ENCODE measurements around the gene MROH2B.
"Not testable (repeated sequence)": the region's sequence is repeated elsewhere in the genome, so short reads cannot be mapped to it uniquely, and the experiment has no call there.

MROH2B gene

DNA sequence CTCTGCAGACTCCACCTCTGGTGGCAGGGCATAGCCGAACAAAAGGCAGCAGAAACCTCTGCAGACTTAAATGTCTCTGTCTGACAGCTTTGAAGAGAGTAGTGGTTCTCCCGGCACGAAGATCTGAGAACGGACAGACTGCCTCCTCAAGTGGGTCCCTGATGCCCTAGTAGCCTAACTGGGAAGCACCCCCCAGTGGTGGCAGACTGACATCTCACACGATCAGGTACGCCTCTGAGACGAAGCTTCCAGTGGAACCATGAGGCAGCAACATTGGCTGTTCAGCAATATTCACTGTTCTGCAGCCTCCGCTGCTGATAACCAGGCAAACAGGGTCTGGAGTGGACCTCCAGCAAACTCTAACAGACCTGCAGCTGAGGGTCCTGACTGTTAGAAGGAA lies 48.5 kb downstream of the MROH2B start:
- not testable (repeated sequence) for DNase-seq (ENCODE audit: low read depth)

DNA sequence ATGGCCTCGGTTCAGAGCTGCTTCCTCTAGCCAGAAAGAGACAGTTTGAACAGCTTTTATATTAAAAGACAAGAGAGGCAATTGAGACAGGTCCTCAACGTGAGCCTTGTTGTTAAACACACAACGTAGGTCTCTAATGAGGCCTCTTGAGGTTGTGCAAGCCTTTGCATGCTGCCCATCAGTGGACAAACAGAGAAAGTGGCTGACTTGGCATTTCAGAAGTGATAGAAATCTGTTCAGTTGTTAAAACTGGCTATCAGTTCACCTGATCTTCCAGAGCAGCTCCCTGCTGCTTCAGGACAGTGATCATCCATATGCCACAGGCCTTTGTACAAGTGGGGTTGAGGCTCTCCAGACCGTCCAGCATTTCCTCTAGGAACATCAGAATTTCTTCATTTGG lies 58.8 kb downstream of the MROH2B start:
- no peak for DNase-seq (ENCODE audit: low read depth)

DNA sequence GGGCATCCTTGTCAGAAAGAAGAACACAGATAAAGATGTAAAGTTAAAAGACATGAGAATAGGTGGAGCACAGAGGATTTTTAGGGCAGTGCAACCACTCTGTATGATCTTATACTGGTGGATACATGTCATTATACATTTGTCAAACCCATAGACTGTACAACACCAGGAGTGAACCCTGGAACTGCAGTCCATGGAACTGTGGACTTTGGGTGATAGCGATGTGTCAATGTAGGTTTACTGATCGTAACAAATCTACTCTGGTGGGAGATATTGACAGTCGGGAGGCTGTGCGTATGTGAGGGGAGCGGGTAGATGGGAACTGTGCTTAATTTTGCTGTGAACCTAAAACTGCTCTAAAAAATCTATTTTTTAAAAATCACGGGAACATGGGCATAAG lies 60.6 kb downstream of the MROH2B start:
- DNase-seq (ENCODE audit: low read depth) = no peak

DNA sequence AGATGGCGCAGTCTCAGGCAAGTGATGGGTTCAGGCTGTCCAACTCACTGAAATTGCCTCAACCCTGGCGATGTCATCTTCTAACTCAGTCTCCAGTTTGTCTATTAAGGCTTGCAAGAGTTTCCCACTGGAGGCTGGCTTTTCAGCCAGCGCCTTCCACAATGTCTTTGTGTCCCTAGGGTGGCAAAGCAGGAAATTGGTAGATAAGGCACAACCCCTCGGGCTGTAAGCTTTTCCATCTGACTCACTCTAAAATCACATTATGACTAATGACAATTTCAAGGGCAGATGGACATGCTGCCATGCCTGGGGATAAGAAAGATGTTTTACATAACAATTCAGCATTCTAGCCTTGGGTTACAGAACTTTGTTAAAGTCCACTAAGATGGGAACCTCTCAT lies 61.9 kb downstream of the MROH2B start:
- DNase-seq (ENCODE audit: low read depth) = no peak

DNA sequence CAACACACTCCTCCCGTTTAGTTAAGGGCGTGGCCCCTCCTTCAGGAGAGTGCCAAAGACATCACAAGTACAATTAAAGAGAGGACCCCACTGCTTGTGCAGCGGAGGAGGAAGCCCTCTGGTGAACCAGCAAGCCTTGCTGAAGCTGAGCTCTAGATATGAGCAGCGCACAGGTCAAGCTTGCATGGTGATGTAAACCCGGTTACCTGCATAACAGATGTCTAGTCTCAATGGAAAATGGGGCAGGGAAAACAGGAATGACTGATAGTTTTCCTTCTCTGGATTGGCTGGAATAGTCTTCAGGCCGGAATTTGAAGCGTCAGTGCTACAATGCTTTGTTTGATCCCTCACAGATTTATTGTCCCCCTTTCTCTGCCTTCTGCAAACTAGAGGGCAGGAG lies 66.2 kb downstream of the MROH2B start:
- no peak for DNase-seq (ENCODE audit: low read depth)

DNA sequence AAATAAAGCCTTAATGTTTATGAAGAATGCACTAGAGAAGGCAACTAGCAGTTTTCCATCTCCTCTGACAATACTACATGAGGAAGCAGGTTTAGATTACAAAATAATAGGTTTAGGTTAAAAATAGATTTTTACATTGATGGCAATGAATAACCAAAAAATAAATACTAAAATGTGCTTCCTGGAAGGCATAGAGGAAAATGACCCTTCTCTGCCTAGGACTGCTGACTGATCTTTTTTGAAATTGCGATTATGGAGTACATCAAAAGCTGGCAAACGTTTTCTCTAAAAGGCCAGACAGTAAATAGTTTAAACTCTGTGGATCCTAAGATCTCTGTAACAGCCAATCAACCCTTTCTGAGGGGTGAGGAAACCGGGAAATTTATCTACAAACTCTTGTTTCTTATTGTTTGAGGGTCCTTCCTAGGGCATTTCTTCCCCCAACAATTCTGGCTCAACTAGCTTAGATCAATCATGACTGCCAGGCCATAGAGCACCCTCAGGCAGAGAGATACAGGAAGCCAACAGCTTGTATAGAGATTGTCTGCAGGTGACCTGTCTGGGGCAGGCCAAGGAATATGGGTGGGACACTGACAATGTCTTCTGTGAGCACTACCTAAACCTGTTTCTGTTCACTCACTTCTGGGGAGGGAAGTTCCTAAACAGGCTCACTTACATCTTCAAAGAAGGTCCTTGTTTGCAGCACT lies 67.3 kb downstream of the MROH2B start:
- no peak for DNase-seq (ENCODE audit: low read depth)

DNA sequence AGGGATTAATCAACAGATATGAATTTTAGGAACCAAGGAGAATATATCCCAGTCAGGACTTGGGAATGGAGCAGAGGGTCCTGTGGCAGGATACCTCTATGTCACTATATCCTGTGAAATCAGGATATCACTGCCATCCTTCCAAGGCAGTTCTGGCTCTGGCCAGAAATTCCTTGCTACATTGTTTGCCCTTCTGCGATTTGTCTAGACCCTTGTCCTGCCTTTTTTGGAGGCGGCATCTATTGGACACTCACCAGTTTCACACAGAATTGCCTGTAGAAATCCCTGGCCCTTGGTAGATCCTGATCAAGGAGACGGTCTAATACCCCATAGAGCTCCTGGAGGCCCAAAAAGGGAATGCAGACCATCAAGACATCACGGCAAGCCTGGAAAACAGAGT lies 71.2 kb downstream of the MROH2B start:
- no peak for DNase-seq (ENCODE audit: low read depth)

DNA sequence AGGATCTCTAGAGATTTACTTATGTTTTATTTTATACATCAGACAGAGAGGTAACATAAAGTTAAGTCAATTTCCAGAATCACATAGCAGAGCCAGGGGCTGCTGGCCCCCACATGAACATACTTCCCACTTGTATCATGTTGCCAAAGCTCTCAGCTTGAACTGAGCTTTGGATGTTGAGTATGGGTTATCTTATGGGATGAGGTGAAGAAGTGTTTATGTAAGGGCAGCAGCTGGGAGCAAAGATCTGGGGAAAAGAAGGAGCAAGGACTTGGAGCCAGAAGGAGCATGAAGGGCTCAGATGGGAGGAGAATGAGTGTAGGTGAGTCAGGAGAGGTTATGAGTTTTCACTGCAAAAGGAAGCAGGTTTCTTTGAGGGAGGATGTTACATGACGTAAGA lies 72.0 kb downstream of the MROH2B start:
- DNase-seq (ENCODE audit: low read depth) = no peak

DNA sequence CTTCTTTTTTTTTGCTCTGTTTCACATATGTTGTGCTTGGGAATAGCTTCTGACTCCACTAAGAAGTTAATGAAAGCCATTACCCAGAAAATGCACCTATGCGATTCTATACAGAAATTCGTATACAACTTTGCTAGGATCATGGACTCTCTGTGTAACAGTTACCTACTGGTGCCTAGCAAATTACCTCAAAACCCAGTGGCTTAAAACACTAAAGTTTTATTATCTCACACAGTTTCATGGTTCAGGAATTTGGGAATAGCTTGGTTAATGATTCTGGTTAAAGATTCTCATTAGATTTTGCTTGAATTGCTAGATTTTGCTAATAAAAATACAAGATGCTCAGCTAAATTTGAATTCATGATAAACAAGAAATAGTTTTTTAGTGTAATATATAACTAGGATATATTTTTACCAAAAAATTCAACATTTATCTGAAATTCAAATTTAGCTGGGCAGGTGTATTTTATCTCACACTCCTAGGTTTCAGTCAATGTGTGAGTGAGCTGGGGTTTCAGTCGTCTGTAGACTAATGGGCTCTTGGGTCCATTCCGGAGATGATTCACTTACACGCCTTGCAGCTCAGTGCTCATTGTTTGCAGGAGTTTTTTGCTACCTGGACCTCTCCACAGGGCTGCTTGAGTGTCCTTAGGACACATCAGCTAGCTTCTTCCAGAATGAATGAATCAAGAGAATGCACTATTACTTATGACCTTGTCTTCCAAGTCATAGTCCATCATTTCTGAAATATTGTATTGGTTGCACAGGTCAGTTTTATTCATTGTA lies 75.1 kb downstream of the MROH2B start:
- no peak for DNase-seq (ENCODE audit: low read depth)

DNA sequence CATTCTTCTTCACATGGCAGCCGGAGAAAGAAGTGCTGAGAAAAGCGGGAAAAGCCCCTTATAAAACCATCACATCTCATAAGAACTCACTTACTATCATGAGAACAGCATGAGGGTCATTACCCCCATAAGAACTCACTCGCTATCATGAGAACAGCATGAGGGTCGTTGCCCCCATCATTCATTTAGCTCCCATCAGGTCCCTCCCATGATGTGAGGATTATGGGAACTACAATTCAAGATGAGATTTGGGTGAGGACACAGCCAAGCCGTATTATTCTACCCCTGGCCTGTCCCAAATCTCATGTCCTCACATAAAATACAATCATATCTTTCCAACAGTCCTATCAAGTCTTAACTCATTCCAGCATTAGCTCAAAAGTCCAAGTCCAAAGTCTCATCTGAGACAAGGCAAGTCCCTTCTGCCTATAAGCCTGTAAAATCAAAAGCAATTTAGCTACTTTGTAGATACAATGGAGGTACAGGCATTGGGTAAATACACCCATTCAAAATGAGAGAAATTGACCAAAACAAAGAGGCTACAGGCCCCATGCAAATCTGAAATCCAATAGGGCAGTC lies 79.1 kb downstream of the MROH2B start:
- no peak for DNase-seq (ENCODE audit: low read depth)

DNA sequence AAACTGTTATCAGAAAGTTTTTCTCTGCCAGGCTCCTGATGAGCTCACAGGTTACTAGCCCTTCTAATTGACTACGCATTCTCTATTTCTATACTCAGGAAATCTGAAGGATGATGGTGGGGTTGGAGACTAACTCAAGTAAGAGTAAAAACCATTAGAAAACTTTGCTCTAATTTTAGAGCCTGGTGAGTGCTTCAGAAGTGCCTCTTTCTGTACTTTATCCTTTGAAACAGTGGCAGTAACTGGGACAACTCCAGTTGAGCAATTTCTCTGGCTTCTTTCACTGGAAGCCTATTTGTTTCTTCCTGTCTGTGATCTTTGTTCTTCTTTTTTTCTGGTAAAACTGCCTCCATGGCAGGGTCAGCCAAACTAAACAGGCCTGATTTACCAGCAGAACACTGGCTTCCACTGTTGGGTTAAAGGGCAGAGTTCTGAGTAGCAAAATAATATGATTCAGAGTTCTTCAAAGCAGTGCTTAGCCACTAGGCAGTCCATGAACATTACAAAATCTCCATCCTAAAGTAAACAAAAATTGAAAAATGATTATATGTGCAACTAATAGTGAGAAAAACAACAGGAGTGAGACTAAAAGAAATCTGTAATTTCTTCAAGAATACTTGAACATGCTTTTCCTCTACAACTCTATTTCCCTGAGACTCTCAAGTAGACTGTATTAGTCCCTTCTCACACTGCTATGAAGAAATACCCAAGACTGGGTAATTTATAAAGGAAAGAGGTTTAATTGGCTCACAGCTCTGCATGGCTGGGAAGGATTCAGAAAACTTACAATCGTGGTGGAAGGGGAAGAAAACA lies 79.8 kb downstream of the MROH2B start:
- DNase-seq (ENCODE audit: low read depth) = no peak

DNA sequence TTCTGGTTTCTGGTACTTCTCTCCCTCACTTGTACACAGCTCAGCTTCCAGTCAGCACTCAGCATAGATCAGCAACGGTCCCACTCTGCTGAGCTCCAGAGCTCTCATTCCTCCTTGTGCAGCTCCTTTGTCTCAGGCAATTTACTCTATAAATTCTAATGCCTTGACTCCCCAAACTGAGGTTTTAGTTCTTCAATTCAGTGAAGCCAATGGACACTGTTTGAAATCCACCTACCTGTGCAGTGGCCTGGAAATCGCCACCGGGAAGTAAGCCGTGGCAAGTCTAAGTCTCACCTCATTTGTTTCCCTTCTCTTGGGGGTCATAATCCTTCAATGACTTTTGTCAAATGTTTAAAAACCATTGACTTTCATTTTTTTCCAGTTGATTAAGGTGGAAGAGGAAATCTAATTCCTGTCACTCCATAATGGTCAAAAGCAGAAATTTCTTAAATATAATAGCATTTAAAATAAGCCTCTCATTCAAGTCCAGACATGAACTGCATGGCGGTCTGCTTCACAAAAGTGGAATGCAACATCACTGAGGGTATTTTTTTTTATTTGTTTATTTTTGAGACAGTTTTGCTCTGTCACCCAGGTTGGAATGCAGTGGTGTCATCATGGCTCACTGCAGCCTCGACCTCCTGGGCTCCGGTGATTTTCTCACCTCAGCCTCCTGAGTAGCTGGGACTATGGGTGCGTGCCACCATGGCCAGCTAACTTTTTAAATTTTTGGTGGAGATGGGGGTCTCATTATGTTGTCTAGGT lies 82.2 kb downstream of the MROH2B start:
- DNase-seq (ENCODE audit: low read depth) = no peak

DNA sequence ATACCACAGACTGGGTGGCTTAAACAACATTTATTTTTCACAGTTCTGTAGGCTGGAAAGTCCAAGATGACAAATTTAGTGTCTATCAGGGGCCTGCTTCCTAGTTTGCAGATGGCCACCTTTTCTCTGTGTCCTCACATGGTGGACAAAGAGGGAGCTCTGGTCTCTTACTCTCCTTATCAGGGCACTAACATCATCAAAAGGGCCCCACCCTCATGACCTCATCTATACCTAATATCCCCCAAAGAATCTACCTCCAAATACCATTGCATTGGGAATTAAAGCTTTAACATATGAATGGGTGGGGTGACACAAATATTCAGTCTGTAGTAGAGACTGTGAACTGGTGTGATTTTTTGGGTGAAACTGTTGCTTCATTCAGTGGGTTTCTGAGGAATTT lies 83.8 kb downstream of the MROH2B start:
- DNase-seq (ENCODE audit: low read depth) = no peak

DNA sequence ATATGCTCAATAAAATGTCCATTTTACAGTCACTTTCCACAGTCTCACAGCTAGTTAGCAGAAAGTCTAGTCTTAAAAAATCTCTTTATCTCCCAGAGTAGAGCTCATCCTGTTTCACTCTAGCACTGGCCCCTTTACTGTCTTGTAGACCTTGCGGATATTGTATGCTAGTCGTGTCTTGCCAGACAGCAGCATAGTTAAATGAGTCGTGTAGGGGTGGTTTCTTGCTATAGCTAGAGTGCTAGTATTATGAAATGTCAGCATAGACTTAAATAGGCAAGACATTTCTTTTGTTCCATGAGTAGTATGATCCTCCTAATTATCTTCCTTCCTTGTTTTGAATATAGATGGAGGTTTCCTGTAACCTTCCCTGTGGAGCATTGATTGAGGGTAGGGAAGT lies 84.5 kb downstream of the MROH2B start:
- no peak for DNase-seq (ENCODE audit: low read depth)

DNA sequence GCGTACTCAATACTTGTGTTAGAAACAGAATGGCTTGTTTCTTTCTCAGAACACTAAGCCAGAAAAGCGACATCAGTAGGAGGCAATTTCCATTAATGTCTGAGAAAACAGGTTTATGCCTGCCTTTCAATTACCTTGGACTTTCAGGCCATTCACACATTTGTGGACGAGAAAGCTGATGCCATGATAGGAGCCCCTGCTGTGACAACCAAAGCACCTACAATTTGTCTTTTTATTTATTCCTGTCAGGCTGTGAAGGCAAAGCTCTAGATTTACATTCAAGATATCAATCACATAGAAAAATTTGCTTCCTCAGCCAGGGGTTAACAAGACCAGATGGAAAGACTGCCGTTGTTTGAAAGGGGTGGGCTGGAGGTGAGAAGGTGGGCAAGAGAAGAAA lies 85.6 kb downstream of the MROH2B start:
- DNase-seq (ENCODE audit: low read depth) = no peak

DNA sequence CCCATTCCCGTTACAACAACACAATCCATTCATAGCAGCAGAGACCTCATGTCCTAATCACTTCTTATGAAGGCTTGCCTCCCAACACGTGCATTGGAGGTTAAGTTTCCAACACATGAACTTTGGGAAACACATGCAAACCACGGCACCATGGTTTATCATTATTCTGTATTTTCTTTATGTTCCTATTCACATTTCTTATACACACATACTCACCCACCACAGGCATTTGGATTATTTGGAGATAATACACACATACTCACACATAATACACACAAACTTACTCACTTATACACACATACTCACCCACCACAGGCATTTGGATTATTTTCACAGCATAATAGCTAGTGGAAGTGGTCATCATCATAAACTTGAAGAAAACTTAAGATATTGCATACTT lies 86.3 kb downstream of the MROH2B start:
- no peak for DNase-seq (ENCODE audit: low read depth)

DNA sequence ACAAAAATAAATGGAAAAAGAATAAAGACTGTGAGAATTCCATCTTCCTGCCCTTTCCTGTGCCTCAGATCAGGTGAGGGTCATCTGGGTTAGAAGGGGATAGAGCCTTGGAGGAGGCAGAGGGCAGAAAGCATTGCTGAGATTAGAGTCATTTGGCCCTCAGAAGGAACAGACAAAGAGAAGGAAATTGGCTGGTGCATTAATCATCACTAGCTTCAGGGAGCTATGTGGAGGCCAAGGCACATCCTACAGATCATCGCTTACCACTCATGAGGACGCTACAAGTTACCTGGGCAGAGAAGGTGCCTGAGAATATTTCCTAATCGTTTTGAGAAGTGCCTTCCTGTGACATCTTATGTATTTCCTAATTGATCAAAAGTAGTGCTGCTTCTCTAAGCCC lies 87.4 kb downstream of the MROH2B start:
- no peak for DNase-seq (ENCODE audit: low read depth)

DNA sequence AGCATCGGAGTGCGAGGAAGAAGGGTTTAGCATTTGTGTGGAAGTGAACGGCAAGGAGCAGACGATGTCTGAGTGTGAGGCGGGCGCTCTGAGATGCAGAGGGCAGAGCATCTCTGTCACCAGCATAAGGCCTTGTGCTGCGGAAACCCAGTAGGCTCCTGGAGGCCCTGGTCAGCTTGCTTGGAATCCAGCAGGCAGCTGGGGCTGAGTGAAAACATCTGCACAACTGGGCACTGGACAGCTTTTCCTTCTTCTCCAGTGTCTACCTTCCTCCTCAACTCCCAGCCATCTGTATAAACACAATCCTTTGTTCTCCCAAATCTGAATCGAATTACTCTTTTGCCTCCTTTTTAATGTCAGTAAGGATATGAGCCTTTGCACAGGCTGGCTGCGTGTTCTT lies 89.7 kb downstream of the MROH2B start:
- DNase-seq (ENCODE audit: low read depth) = no peak

DNA sequence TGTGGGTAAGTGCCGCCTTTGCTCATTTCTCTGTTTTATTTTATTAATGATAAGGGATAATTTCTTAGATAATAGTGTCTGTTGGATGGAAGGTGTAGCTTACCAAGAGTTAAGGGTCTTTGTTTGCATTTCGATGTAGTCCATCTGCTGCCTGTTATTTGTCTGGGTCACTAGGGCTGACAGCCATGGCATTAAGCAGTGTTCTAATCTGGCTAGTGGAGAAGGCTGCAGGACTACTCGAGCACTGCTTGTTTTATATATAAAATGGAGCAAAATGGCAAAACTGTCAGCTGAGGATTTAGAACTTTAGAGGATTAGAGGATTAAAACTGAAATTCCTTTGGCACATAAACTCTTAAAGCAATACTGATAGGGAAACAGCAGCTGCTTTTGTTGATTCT lies 94.3 kb downstream of the MROH2B start:
- DNase-seq (ENCODE audit: low read depth) = no peak

DNA sequence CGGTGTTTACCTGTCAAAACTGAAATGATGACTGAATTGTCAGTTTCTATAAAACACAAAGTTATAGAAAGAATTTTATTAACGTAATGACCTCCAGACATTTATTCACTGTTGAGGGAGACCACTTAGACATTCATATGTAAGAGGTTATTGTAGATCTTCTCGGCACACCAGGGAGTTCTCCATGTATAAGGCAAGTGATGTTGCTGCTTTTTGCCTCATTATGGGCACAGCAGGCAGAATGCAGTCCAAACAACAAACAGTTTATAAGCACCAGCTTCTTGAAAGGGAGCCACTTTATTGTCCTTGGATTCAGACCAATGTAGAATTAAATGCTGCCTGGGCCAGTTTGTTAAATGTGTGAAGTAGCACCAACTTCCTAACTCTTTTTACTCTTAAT lies 95.1 kb downstream of the MROH2B start:
- DNase-seq (ENCODE audit: low read depth) = no peak

DNA sequence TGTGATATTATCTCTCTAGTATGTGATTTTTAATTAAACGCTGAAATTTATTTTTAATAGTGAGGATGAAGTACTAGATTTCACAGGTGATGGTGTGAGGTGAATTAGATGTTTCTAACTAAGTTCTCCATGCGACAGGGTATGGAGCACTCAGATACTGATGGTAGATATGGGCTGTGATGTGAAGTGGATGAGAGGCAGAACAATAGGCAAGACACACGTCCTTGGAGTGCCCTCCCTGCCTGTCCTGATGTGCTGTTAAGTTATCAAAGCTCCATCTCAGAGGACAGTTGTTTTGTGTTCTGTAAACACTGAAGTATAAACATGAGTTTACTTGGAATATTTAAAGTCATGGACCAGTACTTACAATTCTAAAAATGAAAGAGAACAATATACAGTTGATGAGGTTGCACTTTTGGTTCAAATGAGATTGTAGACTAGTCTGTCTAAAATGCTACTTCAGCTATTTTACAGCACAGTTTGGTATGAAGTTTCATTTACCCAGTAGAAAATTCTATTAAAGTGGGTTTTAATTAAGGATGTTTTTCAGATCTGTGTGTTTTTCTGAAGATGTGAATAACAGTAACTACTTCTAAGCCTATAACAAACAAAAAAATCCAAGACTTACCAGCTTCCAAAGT lies 97.7 kb downstream of the MROH2B start:
- no peak for DNase-seq (ENCODE audit: low read depth)
